ENCODE results near the gene MAP3K19.
A peak's percentile ranks its signal among the peaks of the same experiment; 100 is the strongest.
"Not testable (repeated sequence)": the region's sequence is repeated elsewhere in the genome, so short reads cannot be mapped to it uniquely, and the experiment has no call there.

MAP3K19 gene

GRCh38 chr2:135050132-135050531 is 2.9 kb upstream of the MAP3K19 start:
- no peak for DNase-seq

- no peak for DNase-seq
Observed at GRCh38 chr2:135048122-135048521, 875 bp upstream of the MAP3K19 start.

- no peak for DNase-seq
Observed at GRCh38 chr2:135043345-135043744, 3.9 kb downstream of the MAP3K19 start.

- no peak for DNase-seq
Observed at GRCh38 chr2:135037831-135038230, 9.4 kb downstream of the MAP3K19 start.

GRCh38 chr2:135033216-135033615 is 14.0 kb downstream of the MAP3K19 start:
- DNase-seq, result not testable (repeated sequence)

- DNase-seq, result no peak
Observed at GRCh38 chr2:135030826-135031225, 16.4 kb downstream of the MAP3K19 start.

GRCh38 chr2:135029481-135030134 is 17.6 kb downstream of the MAP3K19 start:
- no peak for DNase-seq

GRCh38 chr2:135023886-135024485 is 23.3 kb downstream of the MAP3K19 start:
- DNase-seq, result no peak

GRCh38 chr2:135022952-135023880 is 24.0 kb downstream of the MAP3K19 start:
- no peak for DNase-seq

GRCh38 chr2:135021618-135022017 is 25.6 kb downstream of the MAP3K19 start:
- DNase-seq, result no peak

GRCh38 chr2:135011633-135012032 is 35.6 kb downstream of the MAP3K19 start:
- DNase-seq, result no peak

GRCh38 chr2:135010200-135010942 is 36.9 kb downstream of the MAP3K19 start:
- DNase-seq, result no peak

- DNase-seq, result no peak
Observed at GRCh38 chr2:135009339-135009738, 37.9 kb downstream of the MAP3K19 start.

- DNase-seq, result no peak
Observed at GRCh38 chr2:135005753-135006152, 41.5 kb downstream of the MAP3K19 start.

GRCh38 chr2:135004005-135004746 is 43.1 kb downstream of the MAP3K19 start:
- DNase-seq, result peak; percentile 31

GRCh38 chr2:135002836-135003235 is 44.4 kb downstream of the MAP3K19 start:
- DNase-seq, result no peak

- DNase-seq, result peak; percentile 14
Observed at GRCh38 chr2:134999521-134999920, 47.7 kb downstream of the MAP3K19 start.

GRCh38 chr2:134988994-134989605 is 58.1 kb downstream of the MAP3K19 start:
- peak; percentile 44 for DNase-seq

GRCh38 chr2:134985061-134985460 is 62.2 kb downstream of the MAP3K19 start:
- DNase-seq, result no peak

GRCh38 chr2:134982603-134983002 is 64.6 kb downstream of the MAP3K19 start:
- no peak for DNase-seq

GRCh38 chr2:134980639-134981038 is 66.6 kb downstream of the MAP3K19 start:
- DNase-seq, result no peak

- no peak for DNase-seq
Observed at GRCh38 chr2:134979221-134979620, 68.0 kb downstream of the MAP3K19 start.
